H1 (cell line): Measurements from ENCODE around the gene PPP1CB. TPM values are rescaled to one million over a fixed set of nuclear protein-coding genes. Genes with fewer than 3 reads are reported as not detected.

Experiments
- CTBP2 ChIP-seq: IDR thresholded peaks from 2 replicates; pipeline ENCODE4 v1.7.0; 2011; ENCODE audit warnings: borderline replicate concordance, mild to moderate bottlenecking, moderate library complexity, mixed read lengths, low read length; ENCODE audit not compliant: insufficient read depth, insufficient read length
- YY1 ChIP-seq: IDR thresholded peaks from 2 replicates; pipeline ENCODE4 v1.6.1; 2011; ENCODE audit warnings: low read depth, mild to moderate bottlenecking, low read length
- polyA plus RNA-seq, 7 experiments: library from polyadenylated mRNA; depleted of rRNA in 3 of 7; stranded (reverse) in 5 of 7; unstranded in 2 of 7; fragments of >200 nt in 5 of 7; fragments of 200-250 nt in 2 of 7; gene quantifications; 1 replicate in 5 of 7; 2 replicates in 1 of 7; 4 replicates in 1 of 7; pipeline versions ENCODE4 v1.2.1 to v1.2.3, GENCODE V29; 2011 to 2013; ENCODE audit warnings: missing spikeins in 2 of 7, mixed read lengths in 2 of 7
- total RNA-seq: library from RNA; stranded (reverse); fragmentation: NEBNext Ultra II Directional; extraction: Animal tissue kit (Norgen Biotek cat#: 25700); gene quantifications from 2 replicates; pipeline ENCODE4 v1.2.1, GENCODE V29; 2021

The PPP1CB gene
- total and polyA plus RNA-seq, 2 of the 8 experiments (the other 6 are each of a cell fraction or from before 2014, with no cell fraction given) = 30.7 to 158 TPM

- no peak for TF ChIP-seq CTBP2
- TF ChIP-seq YY1 = no peak
These were observed 44.0 kb upstream of the PPP1CB start (continued) for GRCh38 chr2:28707592-28707991.
